Liver (tissue), 9 donors: ENCODE results near the gene SP110. TPM values are rescaled to one million over a fixed set of nuclear protein-coding genes. Genes with fewer than 3 reads are reported as not detected.

Experiments used
- DNase-seq: peaks from one replicate; pipeline ENCODE4 v3.0.0-alpha.2; 2017; ENCODE audit warnings: low spot score
- H3K27ac ChIP-seq, 2 donors: one replicate each; pipeline ENCODE4 v1.7.0; 2013; ENCODE audit warnings: inconsistent platforms in 2 of 2, low read length in 2 of 2, control low read depth in 1 of 2, low read depth in 1 of 2, mild to moderate bottlenecking in 1 of 2
- H3K27me3 ChIP-seq, 4 donors: one replicate each; pipeline versions ENCODE4 v1.6.1 to v1.7.0; 2013; ENCODE audit warnings: low read length in 3 of 4, inconsistent platforms in 1 of 4, mild to moderate bottlenecking in 1 of 4, moderate library complexity in 1 of 4; ENCODE audit not compliant: control insufficient read depth in 4 of 4, insufficient read depth in 4 of 4
- H3K36me3 ChIP-seq, 4 donors: one replicate each; pipeline versions ENCODE4 v1.6.1 to v1.7.0; 2013; ENCODE audit warnings: low read length in 3 of 4, mild to moderate bottlenecking in 3 of 4, low read depth in 1 of 4, moderate library complexity in 1 of 4; ENCODE audit not compliant: control insufficient read depth in 4 of 4, insufficient read depth in 3 of 4
- H3K4me1 ChIP-seq, 4 donors: one replicate each; pipeline versions ENCODE4 v1.6.1 to v1.7.0; 2013; ENCODE audit warnings: low read length in 3 of 4, mild to moderate bottlenecking in 3 of 4, moderate library complexity in 1 of 4; ENCODE audit not compliant: control insufficient read depth in 4 of 4, insufficient read depth in 4 of 4
- H3K4me3 ChIP-seq, 3 donors: one replicate each; pipeline versions ENCODE4 v1.6.1 to v1.7.0; 2013; ENCODE audit warnings: low read length in 3 of 3, control low read depth in 1 of 3, low read depth in 1 of 3, mild to moderate bottlenecking in 1 of 3
- H3K9ac ChIP-seq, 2 donors: one replicate each; pipeline ENCODE4 v1.7.0; 2013; ENCODE audit warnings: low read length in 2 of 2, mild to moderate bottlenecking in 2 of 2, moderate library complexity in 2 of 2, control low read depth in 1 of 2, low read depth in 1 of 2
- H3K9me3 ChIP-seq, 4 donors: one replicate each; pipeline versions ENCODE4 v1.6.1 to v1.7.0; 2013; ENCODE audit warnings: low read length in 3 of 4; ENCODE audit not compliant: control insufficient read depth in 4 of 4
- CTCF ChIP-seq: fragments of 150-350 bp; IDR thresholded peaks from 2 replicates; pipeline ENCODE4 v1.5.1; 2017; ENCODE audit warnings: improper control_type of control experiment, low read depth, low read length; ENCODE audit not compliant: missing input control
- EGR1 ChIP-seq, 2 donors: IDR thresholded peaks; 2 replicates each; pipeline ENCODE4 v1.6.1; 2016 to 2018; ENCODE audit warnings: antibody characterized with exemption in 2 of 2, low read depth in 2 of 2
- FOXA1 ChIP-seq: IDR thresholded peaks from 2 replicates; pipeline ENCODE4 v1.6.1; 2016; ENCODE audit warnings: antibody characterized with exemption
- FOXA2 ChIP-seq: IDR thresholded peaks from 2 replicates; pipeline ENCODE4 v1.6.1; 2016; ENCODE audit warnings: antibody characterized with exemption
- GABPA ChIP-seq, 2 donors: IDR thresholded peaks in 1 of 2; conservative IDR thresholded peaks in 1 of 2; 2 replicates each; pipeline ENCODE4 v1.6.1; 2016; ENCODE audit warnings: antibody characterized with exemption in 2 of 2, mild to moderate bottlenecking in 1 of 2, moderate library complexity in 1 of 2
- HNF4A ChIP-seq, 2 donors: conservative IDR thresholded peaks; 2 replicates each; pipeline ENCODE4 v1.6.1; 2016; ENCODE audit warnings: antibody characterized with exemption in 2 of 2, mild to moderate bottlenecking in 2 of 2
- HNF4G ChIP-seq: IDR thresholded peaks from 2 replicates; pipeline ENCODE4 v1.6.1; 2016; ENCODE audit warnings: antibody characterized with exemption
- JUND ChIP-seq, 2 donors: IDR thresholded peaks; 2 replicates each; pipeline ENCODE4 v1.6.1; 2016; ENCODE audit warnings: antibody characterized with exemption in 2 of 2
- NR2F2 ChIP-seq: IDR thresholded peaks from 2 replicates; pipeline ENCODE4 v1.6.1; 2016; ENCODE audit warnings: antibody characterized with exemption
- RAD21 ChIP-seq, 2 donors: IDR thresholded peaks; 2 replicates each; pipeline ENCODE4 v1.6.1; 2016; ENCODE audit warnings: antibody characterized with exemption in 2 of 2, mild to moderate bottlenecking in 2 of 2
- REST ChIP-seq: IDR thresholded peaks from 2 replicates; pipeline ENCODE4 v1.6.1; 2016; ENCODE audit warnings: antibody characterized with exemption, mild to moderate bottlenecking
- RXRA ChIP-seq, 2 donors: IDR thresholded peaks; 2 replicates each; pipeline ENCODE4 v1.6.1; 2017 to 2018; ENCODE audit warnings: antibody characterized with exemption in 2 of 2, mild to moderate bottlenecking in 1 of 2
- SP1 ChIP-seq: IDR thresholded peaks from 2 replicates; pipeline ENCODE4 v1.6.1; 2018; ENCODE audit warnings: antibody characterized with exemption, mild to moderate bottlenecking
- YY1 ChIP-seq: IDR thresholded peaks from 2 replicates; pipeline ENCODE4 v1.6.1; 2016; ENCODE audit warnings: antibody characterized with exemption, mild to moderate bottlenecking
- ZBTB33 ChIP-seq: IDR thresholded peaks from 2 replicates; pipeline ENCODE4 v1.6.1; 2016; ENCODE audit warnings: antibody characterized with exemption
- WGBS: extraction: QIAGEN DNeasy Blood & Tissue Kit; methylation state at CpG from one replicate; pipeline ENCODE4 v1.1.7; 2013; 5-methylcytosine and 5-hydroxymethylcytosine counted together
- polyA plus RNA-seq, 2 donors: library from polyadenylated mRNA; stranded (reverse) in 1 of 2; unstranded in 1 of 2; fragments of 200-250 nt in 1 of 2; fragments of >200 nt in 1 of 2; fragmentation: Nextera tagmentation in 1 of 2; extraction: Ambion mirVana in 1 of 2; gene quantifications; one replicate each; pipeline versions ENCODE4 v1.2.1 to v1.2.3, GENCODE V29; 2013 to 2015
- total RNA-seq, 2 donors: library from RNA; depleted of rRNA; stranded (reverse); fragments of >200 nt; gene quantifications; one replicate each; pipeline ENCODE4 v1.2.3, GENCODE V29; 2014
- TF ChIP-seq, protein P1 (sequence below): IDR thresholded peaks from 2 replicates; pipeline ENCODE4 v1.6.1; 2016; ENCODE audit warnings: antibody characterized with exemption
- TF ChIP-seq, protein P2 (sequence below): IDR thresholded peaks from 2 replicates; pipeline ENCODE4 v1.6.1; 2016; ENCODE audit warnings: antibody characterized with exemption
- donor health status: healthy.
- donor health status: healthy.
- donor health status: healthy.
- donor health status: healthy.
- donor health status: healthy.

The SP110 gene
- total and polyA plus RNA-seq, 4 donors, result 5.3 to 15.4 (median 8.2) TPM

DNA sequence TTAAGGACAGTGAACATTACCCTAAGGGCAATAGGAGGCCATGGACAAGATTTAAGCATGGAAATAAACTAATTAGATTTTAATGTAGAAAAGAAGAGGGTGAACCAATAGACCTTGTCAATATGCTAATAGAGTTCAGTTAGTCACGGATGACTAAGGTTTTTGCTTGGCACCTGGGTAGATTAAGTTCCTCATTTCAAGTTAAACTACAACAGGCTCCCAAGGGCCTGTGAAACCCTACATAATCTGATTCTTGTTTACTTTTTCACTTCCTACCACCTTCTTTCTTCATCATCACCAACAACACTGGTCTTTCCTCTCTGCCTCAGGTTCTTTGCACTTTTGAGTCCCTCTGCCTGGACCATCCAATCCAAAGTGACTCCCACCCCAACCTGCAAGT lies 14.8 kb downstream of the SP110 start:
- 86% methylated on average over 1 of the region's 1 CpG for WGBS
- no peak overlapping the region for H3K9ac ChIP-seq
- no peak overlapping the region for H3K4me3 ChIP-seq
- H3K4me1 ChIP-seq, result no peaks in the 10 kb centered on the region
- no peak overlapping the region for H3K27ac ChIP-seq
- H3K27me3 ChIP-seq, result no peaks in the 10 kb centered on the region
- DNase-seq, result no peak
- H3K9me3 ChIP-seq, result no peaks in the 10 kb centered on the region
- TF ChIP-seq SP1, result no peak
- TF ChIP-seq GABPA (IDR thresholded peaks at IDR 0.05 in 1 of 2, conservative IDR thresholded peaks at IDR 0.05 in 1 of 2), result no peak
- no peak for TF ChIP-seq HNF4A (conservative IDR thresholded peaks at IDR 0.05)
- TF ChIP-seq REST, result no peak
- no peak for TF ChIP-seq RXRA (IDR thresholded peaks at IDR 0.05)
- TF ChIP-seq FOXA1, result no peak
- TF ChIP-seq EGR1 (IDR thresholded peaks at IDR 0.05; ENCODE audit: low read depth in 2 of 2), result no peak
- no peak for TF ChIP-seq CTCF
- no peak for TF ChIP-seq HNF4G
- TF ChIP-seq NR2F2, result no peak
- no peak for TF ChIP-seq ZBTB33
- no peak for TF ChIP-seq YY1
- TF ChIP-seq, protein P1, sequence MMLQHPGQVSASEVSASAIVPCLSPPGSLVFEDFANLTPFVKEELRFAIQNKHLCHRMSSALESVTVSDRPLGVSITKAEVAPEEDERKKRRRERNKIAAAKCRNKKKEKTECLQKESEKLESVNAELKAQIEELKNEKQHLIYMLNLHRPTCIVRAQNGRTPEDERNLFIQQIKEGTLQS, result no peak
- TF ChIP-seq RAD21 (IDR thresholded peaks at IDR 0.05), result no peak
- no peak for TF ChIP-seq JUND (IDR thresholded peaks at IDR 0.05)
- H3K36me3 ChIP-seq, result peaks cover 2 to 77% (median 56%) of the 10 kb centered on the region in 4 donors

- no peaks in the 10 kb centered on the region for H3K27me3 ChIP-seq
- no peak overlapping the region for H3K9ac ChIP-seq
- H3K4me1 ChIP-seq, result no peaks in the 10 kb centered on the region
- H3K9me3 ChIP-seq, result no peaks in the 10 kb centered on the region
- no peak for DNase-seq
- WGBS, result 93% methylated on average over 15 of the region's 15 CpGs
- peaks cover 2 to 74% (median 49%) of the 10 kb centered on the region in 4 donors for H3K36me3 ChIP-seq
- no peak overlapping the region for H3K27ac ChIP-seq
- H3K4me3 ChIP-seq, result no peak overlapping the region
- no peak for TF ChIP-seq RAD21 (IDR thresholded peaks at IDR 0.05)
- no peak for TF ChIP-seq RXRA (IDR thresholded peaks at IDR 0.05)
- TF ChIP-seq ZBTB33, result no peak
- no peak for TF ChIP-seq REST
- TF ChIP-seq, protein P1, result no peak
- no peak for TF ChIP-seq HNF4A (conservative IDR thresholded peaks at IDR 0.05)
- TF ChIP-seq FOXA2, result no peak
- no peak for TF ChIP-seq GABPA (IDR thresholded peaks at IDR 0.05 in 1 of 2, conservative IDR thresholded peaks at IDR 0.05 in 1 of 2)
- TF ChIP-seq, protein P2, sequence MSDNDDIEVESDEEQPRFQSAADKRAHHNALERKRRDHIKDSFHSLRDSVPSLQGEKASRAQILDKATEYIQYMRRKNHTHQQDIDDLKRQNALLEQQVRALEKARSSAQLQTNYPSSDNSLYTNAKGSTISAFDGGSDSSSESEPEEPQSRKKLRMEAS, result no peak
- TF ChIP-seq HNF4G, result no peak
These were observed 16.6 kb downstream of the SP110 start for GRCh38 chr2:230203110-230203676.
